Upper lobe of left lung (tissue), 4 donors: ENCODE measurements around the gene TBX1.

Experiments
- EP300 ChIP-seq, 4 donors: sonication (generic); formaldehyde crosslinking; IDR thresholded peaks; one replicate each; pipeline ENCODE4 v1.5.1; 2017; ENCODE audit warnings: antibody characterized with exemption in 4 of 4, control low read depth in 2 of 4
- POLR2A ChIP-seq, 4 donors: fragments of 450-650 bp; IDR thresholded peaks; one replicate each; pipeline ENCODE4 v1.5.1; 2016 to 2017; ENCODE audit warnings: antibody characterized with exemption in 4 of 4, mild to moderate bottlenecking in 2 of 4
- POLR2AphosphoS5 ChIP-seq, 2 donors: sonication (generic); formaldehyde crosslinking; IDR thresholded peaks; one replicate each; pipeline ENCODE4 v1.5.1; 2017; ENCODE audit warnings: antibody characterized with exemption in 2 of 2
- TF ChIP-seq, protein P1 (sequence below), 6 experiments: fragments of 450-650 bp in 4 of 6; fragments of 200-600 bp in 2 of 6; sonication (generic) in 2 of 6; IDR thresholded peaks; one replicate each; pipeline ENCODE4 v1.5.1; 2016 to 2019; ENCODE audit warnings: antibody characterized with exemption in 6 of 6

DNA sequence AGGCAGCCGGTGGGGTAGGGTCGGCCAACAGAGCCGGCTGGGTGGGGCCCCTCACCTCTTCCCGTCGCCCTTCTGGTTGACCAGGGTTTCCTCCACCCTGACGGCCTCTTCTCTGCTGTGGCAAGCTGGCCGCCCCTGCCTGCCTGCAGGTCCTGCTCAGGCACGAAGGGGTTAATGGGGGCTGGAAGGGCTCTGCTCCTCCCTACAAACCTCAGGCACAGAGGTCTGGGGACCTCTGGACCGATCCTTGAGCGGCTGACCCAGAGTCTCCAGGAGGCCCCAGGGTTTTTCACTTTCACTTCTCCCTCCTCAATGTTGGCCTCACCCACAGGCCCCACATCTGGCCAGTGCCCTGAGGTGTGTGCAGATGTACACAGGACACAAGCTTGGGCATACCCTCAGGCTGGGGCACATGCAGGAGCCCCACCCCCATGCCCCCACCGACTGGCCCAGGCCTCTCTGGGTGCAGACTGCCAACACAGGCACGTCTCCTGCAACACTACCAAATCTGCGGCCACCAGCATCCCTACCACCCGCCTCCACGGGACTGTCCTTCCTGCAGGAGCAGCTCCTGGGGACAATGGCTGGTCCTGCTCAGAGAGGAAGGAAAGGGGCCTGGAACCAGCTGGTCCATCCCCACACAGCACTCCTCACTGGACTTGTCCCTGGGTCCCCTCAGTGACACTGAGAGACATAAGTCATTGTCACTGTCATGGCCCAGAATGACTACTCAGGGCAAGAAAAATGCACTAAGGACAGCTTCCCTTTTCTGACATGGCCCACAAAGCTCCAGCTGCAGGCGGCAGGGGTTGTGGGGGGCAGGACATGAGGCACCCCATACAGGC is 3.2 kb upstream of the TBX1 start:
- TF ChIP-seq, protein P1, sequence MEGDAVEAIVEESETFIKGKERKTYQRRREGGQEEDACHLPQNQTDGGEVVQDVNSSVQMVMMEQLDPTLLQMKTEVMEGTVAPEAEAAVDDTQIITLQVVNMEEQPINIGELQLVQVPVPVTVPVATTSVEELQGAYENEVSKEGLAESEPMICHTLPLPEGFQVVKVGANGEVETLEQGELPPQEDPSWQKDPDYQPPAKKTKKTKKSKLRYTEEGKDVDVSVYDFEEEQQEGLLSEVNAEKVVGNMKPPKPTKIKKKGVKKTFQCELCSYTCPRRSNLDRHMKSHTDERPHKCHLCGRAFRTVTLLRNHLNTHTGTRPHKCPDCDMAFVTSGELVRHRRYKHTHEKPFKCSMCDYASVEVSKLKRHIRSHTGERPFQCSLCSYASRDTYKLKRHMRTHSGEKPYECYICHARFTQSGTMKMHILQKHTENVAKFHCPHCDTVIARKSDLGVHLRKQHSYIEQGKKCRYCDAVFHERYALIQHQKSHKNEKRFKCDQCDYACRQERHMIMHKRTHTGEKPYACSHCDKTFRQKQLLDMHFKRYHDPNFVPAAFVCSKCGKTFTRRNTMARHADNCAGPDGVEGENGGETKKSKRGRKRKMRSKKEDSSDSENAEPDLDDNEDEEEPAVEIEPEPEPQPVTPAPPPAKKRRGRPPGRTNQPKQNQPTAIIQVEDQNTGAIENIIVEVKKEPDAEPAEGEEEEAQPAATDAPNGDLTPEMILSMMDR (IDR thresholded peaks at IDR 0.05), result no peak
- no peak for TF ChIP-seq POLR2A (IDR thresholded peaks at IDR 0.05)
- no peak for TF ChIP-seq POLR2AphosphoS5 (IDR thresholded peaks at IDR 0.05)
- TF ChIP-seq EP300 (IDR thresholded peaks at IDR 0.05), result no peak
